Skeletal muscle satellite cell (primary cell): Measurements from ENCODE around the gene C1orf74.
A peak's percentile ranks its signal among the peaks of the same experiment; 100 is the strongest.

Source experiments
- H3K27me3 ChIP-seq: 2 replicates; pipeline ENCODE4 v1.7.0; 2013; ENCODE audit warnings: low read length; ENCODE audit not compliant: control insufficient read depth, insufficient read depth
- H3K36me3 ChIP-seq: 2 replicates; pipeline ENCODE4 v1.7.0; 2013; ENCODE audit warnings: mild to moderate bottlenecking, control low read depth, low read length; ENCODE audit not compliant: insufficient read depth
- H3K4me1 ChIP-seq: 2 replicates; pipeline ENCODE4 v1.7.0; 2013; ENCODE audit warnings: low read length; ENCODE audit not compliant: control insufficient read depth, insufficient read depth
- H3K4me2 ChIP-seq: 2 replicates; pipeline ENCODE4 v1.7.0; 2013; ENCODE audit warnings: mild to moderate bottlenecking, low read length
- H3K4me3 ChIP-seq: 2 replicates; pipeline ENCODE4 v1.7.0; 2013; ENCODE audit warnings: low read length
- H3K9ac ChIP-seq: 2 replicates; pipeline ENCODE4 v1.7.0; 2013; ENCODE audit warnings: mild to moderate bottlenecking, low read depth, low read length, moderate library complexity
- H3K9me3 ChIP-seq: replicated peaks from 2 replicates; pipeline ENCODE4 v1.7.0; 2013; ENCODE audit warnings: mild to moderate bottlenecking, control low read depth, low read length

The C1orf74 gene

GRCh38 chr1:209785592-209785991 is 1.2 kb upstream of the C1orf74 start:
- Histone ChIP-seq H3K4me1 (peaks cover 13% of the 10 kb centered on the region), H3K36me3 (no peaks in the 10 kb centered on the region), H3K9me3 (no peaks in the 10 kb centered on the region), H3K4me3 (no peak overlapping the region), H3K27me3 (peaks cover 34% of the 10 kb centered on the region), H3K9ac (no peak overlapping the region), H3K4me2 (no peak overlapping the region)

DNA sequence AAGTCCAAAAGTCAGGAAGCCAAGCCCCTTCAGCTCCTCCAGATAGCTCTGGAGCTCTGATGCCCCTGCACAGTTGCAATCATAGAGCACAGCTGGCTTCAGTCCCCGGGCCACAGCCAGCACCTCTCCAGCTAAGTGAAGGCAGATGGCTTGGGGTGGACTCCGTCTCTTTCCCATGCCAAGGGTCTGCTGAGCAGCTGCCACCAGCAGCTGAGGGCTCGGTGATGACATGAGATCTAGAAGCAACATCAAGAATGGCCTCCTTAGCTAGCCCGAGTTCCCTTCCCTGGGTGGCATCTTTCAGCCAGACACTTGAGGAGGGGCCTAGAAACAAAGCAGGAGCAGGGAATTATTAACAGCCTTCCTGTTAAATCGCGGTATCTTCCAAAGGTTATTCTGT is 973 bp downstream of the C1orf74 start:
- H3K4me2 ChIP-seq, result peak overlapping the region; percentile 88
- H3K4me1 ChIP-seq, result peaks cover 13% of the 10 kb centered on the region
- H3K27me3 ChIP-seq, result peaks cover 13% of the 10 kb centered on the region
- H3K36me3 ChIP-seq, result no peaks in the 10 kb centered on the region
- no peaks in the 10 kb centered on the region for H3K9me3 ChIP-seq
- peak overlapping the region; percentile 93 for H3K4me3 ChIP-seq
- peak overlapping the region; percentile 95 for H3K9ac ChIP-seq

GRCh38 chr1:209780268-209780667 is 4.1 kb downstream of the C1orf74 start:
- no peaks in the 10 kb centered on the region for H3K36me3 ChIP-seq
- H3K4me2 ChIP-seq, result no peak overlapping the region
- peaks cover 13% of the 10 kb centered on the region for H3K4me1 ChIP-seq
- H3K9ac ChIP-seq, result no peak overlapping the region
- H3K4me3 ChIP-seq, result no peak overlapping the region
- H3K9me3 ChIP-seq, result no peaks in the 10 kb centered on the region
- no peaks in the 10 kb centered on the region for H3K27me3 ChIP-seq

DNA sequence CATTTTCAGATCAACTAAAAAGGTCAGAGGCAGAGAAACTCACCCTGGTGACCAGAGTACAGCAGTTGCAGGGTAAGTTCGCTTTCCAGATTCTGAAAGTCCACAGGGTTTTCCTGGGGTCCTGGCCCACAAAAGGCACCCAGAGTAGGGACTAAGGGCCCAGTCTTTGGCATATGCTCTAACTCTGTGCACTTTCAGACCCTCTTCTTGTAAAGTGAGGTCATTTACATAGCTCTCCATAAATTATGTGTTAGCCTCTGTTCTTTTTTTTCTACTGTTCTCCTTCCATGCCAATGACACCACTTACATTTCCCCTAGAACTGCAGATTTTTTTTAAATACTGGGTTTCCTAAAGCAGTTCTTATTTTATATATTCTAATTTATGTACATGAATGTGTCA is 6.3 kb downstream of the C1orf74 start:
- H3K27me3 ChIP-seq, result no peaks in the 10 kb centered on the region
- H3K9ac ChIP-seq, result no peak overlapping the region
- H3K4me3 ChIP-seq, result no peak overlapping the region
- no peaks in the 10 kb centered on the region for H3K36me3 ChIP-seq
- H3K9me3 ChIP-seq, result no peaks in the 10 kb centered on the region
- no peak overlapping the region for H3K4me2 ChIP-seq
- peaks cover 2% of the 10 kb centered on the region for H3K4me1 ChIP-seq

DNA sequence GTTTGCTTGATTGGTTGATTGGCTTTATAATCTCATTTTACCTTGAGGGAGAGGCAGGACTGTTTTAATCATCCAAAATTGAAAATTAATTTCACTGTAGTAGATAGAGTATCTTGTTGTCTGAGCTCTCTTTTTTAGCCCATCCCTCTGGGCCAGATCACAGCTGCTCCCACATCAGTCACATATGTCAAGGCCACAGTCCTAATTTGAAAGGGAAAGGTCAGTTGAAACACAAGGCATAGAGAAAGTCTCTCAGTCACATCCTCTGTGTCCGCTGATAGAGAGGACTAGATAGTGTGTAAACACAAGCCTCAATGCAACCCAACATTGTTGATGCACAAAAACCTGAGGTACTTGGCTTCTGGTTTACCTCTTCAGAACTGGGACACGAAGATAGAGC is 6.8 kb downstream of the C1orf74 start:
- Histone ChIP-seq H3K4me2 (no peak overlapping the region), H3K9me3 (no peaks in the 10 kb centered on the region), H3K36me3 (no peaks in the 10 kb centered on the region), H3K4me3 (no peak overlapping the region), H3K4me1 (no peaks in the 10 kb centered on the region), H3K9ac (no peak overlapping the region), H3K27me3 (no peaks in the 10 kb centered on the region)

GRCh38 chr1:209775678-209776077 is 8.7 kb downstream of the C1orf74 start:
- H3K4me2 ChIP-seq, result no peak overlapping the region
- H3K4me1 ChIP-seq, result no peaks in the 10 kb centered on the region
- no peak overlapping the region for H3K4me3 ChIP-seq
- H3K9ac ChIP-seq, result no peak overlapping the region
- no peaks in the 10 kb centered on the region for H3K27me3 ChIP-seq
- no peaks in the 10 kb centered on the region for H3K9me3 ChIP-seq
- H3K36me3 ChIP-seq, result no peaks in the 10 kb centered on the region

DNA sequence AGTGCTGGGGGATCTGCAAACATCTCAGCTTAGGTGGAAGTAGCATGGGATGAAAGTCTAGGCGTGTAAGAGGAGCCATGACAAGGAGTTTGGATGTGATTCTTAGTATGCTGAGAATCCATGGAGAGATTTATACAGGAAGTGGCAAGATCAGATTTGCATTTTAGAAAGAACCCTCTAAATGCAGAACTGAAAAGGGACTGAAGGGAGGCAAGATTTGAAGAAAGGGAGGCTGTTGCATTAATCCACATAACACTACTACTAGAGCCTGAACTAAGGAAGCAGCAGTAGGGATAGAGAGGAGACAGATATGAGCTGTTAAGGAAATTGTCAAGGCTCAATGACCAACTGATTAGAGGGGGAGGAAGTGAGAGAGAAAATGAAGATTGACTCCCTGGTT is 9.8 kb downstream of the C1orf74 start:
- H3K4me2 ChIP-seq, result no peak overlapping the region
- H3K9me3 ChIP-seq, result no peaks in the 10 kb centered on the region
- H3K4me1 ChIP-seq, result peaks cover 7% of the 10 kb centered on the region
- no peaks in the 10 kb centered on the region for H3K27me3 ChIP-seq
- no peak overlapping the region for H3K4me3 ChIP-seq
- H3K36me3 ChIP-seq, result no peaks in the 10 kb centered on the region
- H3K9ac ChIP-seq, result no peak overlapping the region

GRCh38 chr1:209772126-209772525 is 12.2 kb downstream of the C1orf74 start:
- Histone ChIP-seq H3K4me3 (no peak overlapping the region), H3K4me1 (peaks cover 20% of the 10 kb centered on the region), H3K27me3 (no peaks in the 10 kb centered on the region), H3K36me3 (no peaks in the 10 kb centered on the region), H3K9me3 (no peaks in the 10 kb centered on the region), H3K9ac (no peak overlapping the region), H3K4me2 (no peak overlapping the region)

- H3K9me3 ChIP-seq, result no peaks in the 10 kb centered on the region
- no peaks in the 10 kb centered on the region for H3K36me3 ChIP-seq
- H3K27me3 ChIP-seq, result no peaks in the 10 kb centered on the region
- H3K4me3 ChIP-seq, result no peak overlapping the region
- no peak overlapping the region for H3K9ac ChIP-seq
- H3K4me2 ChIP-seq, result no peak overlapping the region
- H3K4me1 ChIP-seq, result peaks cover 20% of the 10 kb centered on the region
Measured at GRCh38 chr1:209770636-209771415, 13.5 kb downstream of the C1orf74 start.

GRCh38 chr1:209769971-209770370 is 14.4 kb downstream of the C1orf74 start:
- no peaks in the 10 kb centered on the region for H3K27me3 ChIP-seq
- no peaks in the 10 kb centered on the region for H3K36me3 ChIP-seq
- H3K4me3 ChIP-seq, result no peak overlapping the region
- peak overlapping the region; percentile 58 for H3K9ac ChIP-seq
- H3K4me2 ChIP-seq, result peak overlapping the region; percentile 53
- H3K9me3 ChIP-seq, result no peaks in the 10 kb centered on the region
- peaks cover 20% of the 10 kb centered on the region for H3K4me1 ChIP-seq

- Histone ChIP-seq H3K9me3 (no peaks in the 10 kb centered on the region), H3K4me2 (peak overlapping the region; percentile 53), H3K27me3 (no peaks in the 10 kb centered on the region), H3K36me3 (no peaks in the 10 kb centered on the region), H3K4me3 (peak overlapping the region; percentile 13), H3K4me1 (peaks cover 20% of the 10 kb centered on the region), H3K9ac (peak overlapping the region; percentile 58)
Measured at GRCh38 chr1:209769171-209769904, 15.0 kb downstream of the C1orf74 start.
